A673 (cell line): ENCODE data around the gene PSG1. TPM values are rescaled to one million over a fixed set of nuclear protein-coding genes. Genes with fewer than 3 reads are reported as not detected.
"Not testable (repeated sequence)": the region's sequence is repeated elsewhere in the genome, so short reads cannot be mapped to it uniquely, and the experiment has no call there.

Source experiments
- BruUV-seq: library from RNA; stranded (reverse); fragments of 400-500 nt; replicated peaks from 2 replicates; lab custom pipeline; 2021; lab: Mats Ljungman, UMichigan
- CTCF ChIA-PET: fragments of 300-600 bp; sonication (Branson Sonifier 250); formaldehyde crosslinking; loops from one replicate; lab custom pipeline; 2022; ENCODE audit warnings: antibody characterized with exemption; lab: Charles Lee
- POLR2A ChIA-PET: fragments of 300-600 bp; sonication (Branson Sonifier 250); formaldehyde crosslinking; loops from one replicate; lab custom pipeline; 2022; ENCODE audit warnings: antibody characterized with exemption; ENCODE audit not compliant: low non-redundant PET; lab: Charles Lee
- DNase-seq: peaks from one replicate; pipeline ENCODE4 v3.0.0-alpha.2; 2015; ENCODE audit warnings: low spot score
- H3K27ac ChIP-seq: fragments of 200-600 bp; sonication (generic); 2 replicates; pipeline ENCODE4 v1.5.1; 2016; ENCODE audit warnings: mixed run types, low read depth, mild to moderate bottlenecking, mixed read lengths, antibody characterized with exemption, low read length; ENCODE audit not compliant: poor library complexity, severe bottlenecking
- H3K27me3 ChIP-seq: fragments of 200-600 bp; sonication (generic); replicated peaks from 2 replicates; pipeline ENCODE4 v1.6.1; 2017; ENCODE audit warnings: mixed run types, low read depth, mild to moderate bottlenecking, mixed read lengths, antibody characterized with exemption, low read length; ENCODE audit not compliant: insufficient read depth, poor library complexity
- H3K36me3 ChIP-seq: fragments of 200-600 bp; sonication (generic); 2 replicates; pipeline ENCODE4 v1.6.1; 2016; ENCODE audit warnings: mixed run types, mild to moderate bottlenecking, mixed read lengths, antibody characterized with exemption, low read length; ENCODE audit not compliant: insufficient read depth, poor library complexity, severe bottlenecking
- H3K4me1 ChIP-seq: fragments of 200-600 bp; sonication (generic); 2 replicates; pipeline ENCODE4 v1.6.1; 2017; ENCODE audit warnings: mixed run types, mild to moderate bottlenecking, mixed read lengths, antibody characterized with exemption, low read length; ENCODE audit not compliant: insufficient read depth, poor library complexity, severe bottlenecking
- H3K4me3 ChIP-seq: fragments of 200-600 bp; sonication (generic); 2 replicates; pipeline ENCODE4 v1.5.1; 2016; ENCODE audit warnings: low read depth, mixed run types, mild to moderate bottlenecking, mixed read lengths, low read length; ENCODE audit not compliant: poor library complexity, severe bottlenecking
- H3K9me3 ChIP-seq: fragments of 200-600 bp; sonication (generic); 2 replicates; pipeline ENCODE4 v1.6.1; 2016; ENCODE audit warnings: mixed run types, low read depth, mild to moderate bottlenecking, mixed read lengths, antibody characterized with exemption, low read length; ENCODE audit not compliant: poor library complexity, severe bottlenecking
- EZH2 ChIP-seq: fragments of 200-600 bp; sonication (generic); IDR thresholded peaks from 2 replicates; pipeline ENCODE4 v1.6.1; 2017; ENCODE audit warnings: borderline replicate concordance, low read depth, mild to moderate bottlenecking, mixed read lengths, antibody characterized with exemption, low read length; ENCODE audit not compliant: poor library complexity, severe bottlenecking
- intact Hi-C: fragments of 100-400 bp; cut with micrococcal nuclease; formaldehyde crosslinking; loops from one replicate; pipeline ENCODE4 v1.10.0; 2022; ENCODE audit not compliant: unreplicated experiment
- total RNA-seq: library from RNA; stranded (reverse); gene quantifications from 2 replicates; pipeline ENCODE4 v1.2.3, GENCODE V29; 2021
- TF ChIP-seq, protein P1 (sequence below): fragments of 300-800, 200-600 bp; sonication (generic); conservative IDR thresholded peaks from 2 replicates; pipeline ENCODE4 v1.5.1; 2017; ENCODE audit warnings: low read depth, mild to moderate bottlenecking, antibody characterized with exemption, low read length, moderate library complexity, mixed read lengths

PSG1 gene
- total RNA-seq, 1 experiment from 2014 or later = not detected

DNA sequence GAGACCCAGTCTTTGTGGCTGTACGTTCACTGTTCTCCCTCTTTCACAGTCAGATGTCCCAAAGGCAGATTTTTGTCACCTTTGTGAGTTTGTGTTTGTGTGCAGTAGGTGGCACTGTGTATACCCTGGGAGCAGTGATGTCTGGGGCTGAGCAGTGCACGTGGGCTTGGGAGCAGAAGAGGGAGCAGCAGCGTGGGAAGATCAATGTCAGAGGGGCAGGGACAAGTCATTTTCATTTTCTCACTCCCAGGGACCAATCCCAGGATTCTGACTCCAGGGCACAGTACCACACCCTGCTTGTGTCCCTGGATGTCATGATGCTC lies 40.2 kb upstream of the PSG1 start:
- Histone ChIP-seq H3K4me3 (no peak overlapping the region), H3K4me1 (no peaks in the 10 kb centered on the region), H3K36me3 (no peaks in the 10 kb centered on the region), H3K27ac (no peak overlapping the region), H3K27me3 (no peaks in the 10 kb centered on the region), H3K9me3 (no peaks in the 10 kb centered on the region)
- BruUV-seq = no TSS peak
- no peak for TF ChIP-seq EZH2
- TF ChIP-seq, protein P1, sequence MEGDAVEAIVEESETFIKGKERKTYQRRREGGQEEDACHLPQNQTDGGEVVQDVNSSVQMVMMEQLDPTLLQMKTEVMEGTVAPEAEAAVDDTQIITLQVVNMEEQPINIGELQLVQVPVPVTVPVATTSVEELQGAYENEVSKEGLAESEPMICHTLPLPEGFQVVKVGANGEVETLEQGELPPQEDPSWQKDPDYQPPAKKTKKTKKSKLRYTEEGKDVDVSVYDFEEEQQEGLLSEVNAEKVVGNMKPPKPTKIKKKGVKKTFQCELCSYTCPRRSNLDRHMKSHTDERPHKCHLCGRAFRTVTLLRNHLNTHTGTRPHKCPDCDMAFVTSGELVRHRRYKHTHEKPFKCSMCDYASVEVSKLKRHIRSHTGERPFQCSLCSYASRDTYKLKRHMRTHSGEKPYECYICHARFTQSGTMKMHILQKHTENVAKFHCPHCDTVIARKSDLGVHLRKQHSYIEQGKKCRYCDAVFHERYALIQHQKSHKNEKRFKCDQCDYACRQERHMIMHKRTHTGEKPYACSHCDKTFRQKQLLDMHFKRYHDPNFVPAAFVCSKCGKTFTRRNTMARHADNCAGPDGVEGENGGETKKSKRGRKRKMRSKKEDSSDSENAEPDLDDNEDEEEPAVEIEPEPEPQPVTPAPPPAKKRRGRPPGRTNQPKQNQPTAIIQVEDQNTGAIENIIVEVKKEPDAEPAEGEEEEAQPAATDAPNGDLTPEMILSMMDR = 0 out of 2 replicates have a peak, but pooled peaks have one; percentile 28
- CTCF ChIA-PET = no interaction called here
- intact Hi-C loops = no loop called here
- POLR2A ChIA-PET = no interaction called here
- DNase-seq = peak; percentile 4

DNA sequence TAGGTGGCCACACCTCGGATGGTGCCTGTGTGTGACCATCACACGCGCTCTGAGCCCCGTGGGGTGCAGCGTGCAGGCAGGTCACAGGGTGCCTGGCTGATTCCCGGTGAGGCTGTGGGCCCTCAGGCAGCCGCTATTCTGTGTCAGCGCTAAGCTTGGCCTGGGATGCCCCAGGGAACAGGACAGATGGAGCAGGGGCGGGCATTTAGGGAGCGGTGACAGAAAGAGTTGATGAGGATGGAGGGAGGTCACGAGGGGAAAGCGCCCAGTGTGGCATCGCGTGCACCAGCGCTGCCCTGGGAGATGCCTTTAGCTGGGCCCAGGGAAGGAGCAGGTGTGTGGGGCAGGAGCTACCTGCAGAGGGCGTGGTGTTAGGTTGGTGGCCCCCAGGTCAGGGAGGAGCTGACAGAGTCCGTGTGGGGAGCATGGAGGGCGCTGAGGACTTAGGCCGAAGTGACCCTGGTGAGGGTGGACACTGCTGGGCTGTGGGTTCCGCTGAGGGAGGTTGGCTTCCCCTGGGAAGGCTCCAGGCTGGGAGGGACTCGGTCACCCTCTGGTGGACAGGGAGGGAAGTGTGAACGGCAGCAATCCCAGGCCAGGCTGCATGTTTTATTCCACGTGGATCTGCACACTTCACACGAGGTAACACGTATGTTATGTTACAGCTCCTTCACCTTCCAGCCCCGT lies 39.7 kb upstream of the PSG1 start:
- H3K27ac ChIP-seq, H3K4me1 ChIP-seq, CTCF ChIA-PET, H3K27me3 ChIP-seq, H3K4me3 ChIP-seq, intact Hi-C loops, H3K9me3 ChIP-seq, POLR2A ChIA-PET, BruUV-seq, H3K36me3 ChIP-seq: not testable (repeated sequence)
- TF ChIP-seq, protein P1 = peak; percentile 51
- peak; percentile 1 for DNase-seq

DNA sequence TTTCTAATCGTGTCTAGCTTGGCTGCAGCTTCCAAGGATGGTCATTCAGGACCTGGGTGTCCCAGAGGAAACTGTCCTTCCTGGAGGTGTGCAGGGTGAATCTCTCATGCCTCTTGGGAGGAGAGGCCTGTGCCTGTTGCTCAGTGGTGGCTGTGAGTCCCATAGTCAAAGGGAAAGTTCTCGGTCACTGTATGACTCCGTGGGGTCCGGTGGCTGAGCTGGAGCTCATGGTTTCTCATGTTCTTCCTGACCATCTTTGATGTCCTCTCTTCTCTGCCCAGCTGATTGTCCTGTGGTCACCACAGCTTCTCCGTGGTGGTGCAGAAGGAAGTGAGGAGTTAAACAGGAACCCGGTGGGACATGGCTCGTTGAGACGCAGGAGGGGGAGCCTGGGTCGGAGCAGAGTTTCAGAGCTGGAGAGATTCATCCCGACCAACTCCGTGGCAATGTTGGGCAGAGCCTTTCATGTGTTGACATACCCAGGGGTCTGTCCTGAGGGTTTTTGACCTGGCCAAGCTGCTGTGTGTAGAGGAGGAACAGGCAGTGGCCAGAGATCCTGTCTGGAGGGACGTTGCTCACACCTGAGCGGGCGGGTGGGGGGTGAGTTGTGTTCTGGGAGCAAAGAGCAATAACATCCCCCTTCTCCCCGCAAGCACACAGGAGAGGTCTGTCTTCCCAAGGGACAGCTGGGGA lies 39.0 kb upstream of the PSG1 start:
- CTCF ChIA-PET, POLR2A ChIA-PET, DNase-seq, H3K4me1 ChIP-seq, H3K27me3 ChIP-seq, H3K36me3 ChIP-seq, intact Hi-C loops, H3K4me3 ChIP-seq, H3K9me3 ChIP-seq, BruUV-seq, H3K27ac ChIP-seq: not testable (repeated sequence)

DNA sequence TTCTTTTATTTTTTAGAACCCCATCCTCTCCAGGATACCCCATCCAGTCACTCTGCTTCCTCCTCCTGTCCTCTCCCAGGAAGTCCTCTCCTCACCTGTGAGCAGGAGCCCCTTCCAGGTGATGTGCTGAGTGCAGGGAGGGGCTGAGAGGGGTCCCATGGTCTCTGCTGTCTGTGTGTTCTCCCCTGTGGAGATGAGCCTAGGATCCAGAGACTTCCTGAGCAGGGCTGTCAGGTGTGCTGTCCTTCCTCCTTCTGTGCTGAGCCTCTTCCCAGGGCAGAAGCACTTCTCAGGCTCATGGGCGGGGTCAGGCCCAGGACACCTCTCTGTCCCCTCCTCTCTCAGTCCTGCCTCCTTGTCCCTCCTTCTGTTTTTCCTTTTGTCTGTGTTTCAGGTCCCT lies 38.1 kb upstream of the PSG1 start, which contains the start of gene PSG6:
PSG6 (minus strand) TSS at position 261 of the 400 bp plus-strand sequence; CDS start at position 159, 102 bp downstream.
- BruUV-seq, H3K9me3 ChIP-seq, POLR2A ChIA-PET, DNase-seq, H3K27me3 ChIP-seq, CTCF ChIA-PET, H3K4me1 ChIP-seq, H3K27ac ChIP-seq, intact Hi-C loops, H3K4me3 ChIP-seq, H3K36me3 ChIP-seq: not testable (repeated sequence)

DNA sequence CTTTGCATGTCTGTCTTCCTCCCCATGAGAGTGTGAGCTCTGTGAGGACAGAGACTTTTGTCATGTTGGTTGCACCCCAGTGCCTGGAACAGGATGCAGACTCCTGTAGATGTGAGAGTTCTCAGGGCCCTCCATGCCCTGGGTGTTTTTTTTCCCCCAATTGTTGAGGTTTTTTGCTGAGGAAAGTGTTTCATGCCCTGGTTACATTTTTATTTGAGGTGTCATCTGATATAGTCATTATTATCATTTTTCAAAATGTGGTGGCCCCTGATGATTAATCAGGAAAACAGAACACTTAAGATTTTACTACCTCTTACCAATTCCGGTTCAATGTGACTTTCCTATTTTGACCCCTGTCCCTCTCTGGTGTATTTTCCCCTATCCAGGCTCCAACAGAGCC lies 37.4 kb upstream of the PSG1 start:
- DNase-seq, POLR2A ChIA-PET, CTCF ChIA-PET: not testable (repeated sequence)

DNA sequence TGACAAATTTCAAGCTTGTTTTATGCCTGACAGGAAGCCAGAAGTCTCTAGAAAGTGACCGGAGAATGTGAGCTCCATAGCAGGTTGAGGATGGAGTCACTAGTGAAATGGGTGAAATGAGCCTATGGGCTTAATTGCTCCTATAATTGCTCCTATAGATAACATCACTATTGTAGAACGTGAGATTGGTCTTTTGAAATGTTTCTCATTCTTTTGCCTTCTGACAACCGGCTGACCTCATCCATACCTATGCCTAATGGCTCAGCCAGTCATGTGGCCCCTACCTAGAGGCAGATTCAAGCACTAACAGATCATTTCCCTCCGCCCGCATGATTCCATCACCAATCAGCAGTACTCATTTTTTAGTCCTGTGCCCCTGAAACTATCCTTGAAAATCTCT lies 34.0 kb upstream of the PSG1 start:
- H3K4me1 ChIP-seq, H3K36me3 ChIP-seq, POLR2A ChIA-PET, intact Hi-C loops, BruUV-seq, DNase-seq, H3K4me3 ChIP-seq, H3K27me3 ChIP-seq, H3K27ac ChIP-seq, H3K9me3 ChIP-seq, CTCF ChIA-PET: not testable (repeated sequence)

More for the DNA sequence above, 37.4 kb upstream of the PSG1 start:
- BruUV-seq, H3K27ac ChIP-seq, H3K4me3 ChIP-seq, H3K36me3 ChIP-seq, H3K9me3 ChIP-seq, intact Hi-C loops, H3K27me3 ChIP-seq, H3K4me1 ChIP-seq: not testable (repeated sequence)
